ENCODE data around the gene ICAM5. TPM values are rescaled to one million over a fixed set of nuclear protein-coding genes. Genes with fewer than 3 reads are reported as not detected.
"Not testable (repeated sequence)": the region's sequence is repeated elsewhere in the genome, so short reads cannot be mapped to it uniquely, and the experiment has no call there.

Gene ICAM5
- total RNA-seq, 6 donors from 2014 or later, result 19.5 to 102 (median 27.2) TPM

- H3K9me3 ChIP-seq, result no peaks in the 10 kb centered on the region
- peaks cover 31 to 87% (median 53%) of the 10 kb centered on the region in 4 donors for H3K4me1 ChIP-seq
- H3K27ac ChIP-seq, result peak overlapping the region; percentile 32 to 74 (median 72)
- no peaks in the 10 kb centered on the region for H3K27me3 ChIP-seq
- no peak for ATAC-seq (ENCODE audit: low FRiP score in 2 of 2)
- H3K36me3 ChIP-seq, result peaks cover 20 to 94% (median 68%) of the 10 kb centered on the region in 4 donors
- TF ChIP-seq POLR2A (IDR thresholded peaks at IDR 0.05), result no peak
- TF ChIP-seq POLR2AphosphoS5 (IDR thresholded peaks at IDR 0.05), result peak in 1 of 2 donors; percentile 39
- peak in 1 of 2 donors; percentile 35 for DNase-seq
- WGBS, 2 donors, result 54 to 66% methylated on average over 5 of the region's 5 CpGs
- H3K4me3 ChIP-seq, result no peak overlapping the region
Observed at GRCh38 chr19:10279737-10280442, 9.9 kb upstream of the ICAM5 start.

DNA sequence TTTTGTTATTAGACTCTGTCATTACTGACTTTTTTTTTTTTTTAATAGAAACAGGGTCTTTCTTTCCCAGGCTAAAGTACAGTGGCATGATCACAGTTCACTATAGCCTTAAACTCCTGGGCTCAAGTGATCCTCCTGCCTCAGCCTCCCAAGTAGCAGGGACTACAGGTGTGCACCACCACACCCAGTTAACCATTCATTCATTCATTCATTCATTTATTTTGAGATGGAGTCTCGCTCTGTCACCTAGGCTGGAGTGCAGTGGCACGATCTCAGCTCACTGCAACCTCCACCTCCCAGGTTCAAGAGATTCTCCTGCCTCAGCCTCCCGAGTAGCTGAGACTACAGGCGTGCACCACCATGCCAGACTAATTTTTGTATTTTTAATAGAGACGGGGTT is 7.7 kb upstream of the ICAM5 start:
- WGBS, 2 donors, result 95% methylated on average over 5 of the region's 5 CpGs
- Histone ChIP-seq H3K36me3 (peaks cover 26 to 89% (median 71%) of the 10 kb centered on the region in 4 donors), H3K4me1 (peaks cover 47 to 91% (median 75%) of the 10 kb centered on the region in 4 donors), H3K27ac (peak overlapping the region in 3 of 4 donors; percentile 51 to 77 (median 74))
- H3K9me3 ChIP-seq; H3K4me3 ChIP-seq; H3K27me3 ChIP-seq; ATAC-seq (ENCODE audit: low FRiP score in 2 of 2); DNase-seq: not testable (repeated sequence)

DNA sequence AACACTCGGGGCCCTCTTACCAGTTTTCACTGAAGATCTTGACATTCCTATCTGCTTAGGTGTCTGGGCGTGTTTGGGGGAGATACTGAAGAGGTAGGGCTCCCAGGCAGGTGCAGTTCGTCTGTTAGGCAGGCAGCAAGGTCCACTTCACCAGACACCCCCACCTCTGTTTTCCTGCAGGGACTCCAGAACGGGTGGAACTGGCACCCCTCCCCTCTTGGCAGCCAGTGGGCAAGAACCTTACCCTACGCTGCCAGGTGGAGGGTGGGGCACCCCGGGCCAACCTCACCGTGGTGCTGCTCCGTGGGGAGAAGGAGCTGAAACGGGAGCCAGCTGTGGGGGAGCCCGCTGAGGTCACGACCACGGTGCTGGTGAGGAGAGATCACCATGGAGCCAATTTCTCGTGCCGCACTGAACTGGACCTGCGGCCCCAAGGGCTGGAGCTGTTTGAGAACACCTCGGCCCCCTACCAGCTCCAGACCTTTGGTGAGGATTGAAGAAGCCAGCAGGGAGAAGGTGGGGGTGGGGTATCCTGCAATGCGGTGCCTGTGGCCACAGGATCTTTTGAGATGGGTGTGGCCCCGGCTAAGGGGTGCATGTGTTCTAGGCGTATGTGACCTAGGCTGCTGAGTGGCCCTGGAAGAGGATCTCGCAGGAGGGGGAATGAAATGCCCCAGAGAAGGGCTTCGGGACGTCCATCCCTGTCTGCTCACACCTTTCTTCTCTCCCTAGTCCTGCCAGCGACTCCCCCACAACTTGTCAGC is 6.3 kb upstream of the ICAM5 start:
- peaks cover 21 to 76% (median 60%) of the 10 kb centered on the region in 4 donors for H3K36me3 ChIP-seq
- H3K27ac ChIP-seq, result peak overlapping the region; percentile 74 to 77 (median 75)
- H3K9me3 ChIP-seq, result no peaks in the 10 kb centered on the region
- DNase-seq (peak; percentile 60 to 81), ATAC-seq (ENCODE audit: low FRiP score in 2 of 2) (peak; percentile 3 to 60)
- peaks cover 59 to 92% (median 81%) of the 10 kb centered on the region in 4 donors for H3K4me1 ChIP-seq
- peak overlapping the region in 2 of 4 donors; percentile 16 to 34 for H3K4me3 ChIP-seq
- peak; percentile 6 to 9 for TF ChIP-seq POLR2AphosphoS5 (IDR thresholded peaks at IDR 0.05)
- TF ChIP-seq, protein P1, sequence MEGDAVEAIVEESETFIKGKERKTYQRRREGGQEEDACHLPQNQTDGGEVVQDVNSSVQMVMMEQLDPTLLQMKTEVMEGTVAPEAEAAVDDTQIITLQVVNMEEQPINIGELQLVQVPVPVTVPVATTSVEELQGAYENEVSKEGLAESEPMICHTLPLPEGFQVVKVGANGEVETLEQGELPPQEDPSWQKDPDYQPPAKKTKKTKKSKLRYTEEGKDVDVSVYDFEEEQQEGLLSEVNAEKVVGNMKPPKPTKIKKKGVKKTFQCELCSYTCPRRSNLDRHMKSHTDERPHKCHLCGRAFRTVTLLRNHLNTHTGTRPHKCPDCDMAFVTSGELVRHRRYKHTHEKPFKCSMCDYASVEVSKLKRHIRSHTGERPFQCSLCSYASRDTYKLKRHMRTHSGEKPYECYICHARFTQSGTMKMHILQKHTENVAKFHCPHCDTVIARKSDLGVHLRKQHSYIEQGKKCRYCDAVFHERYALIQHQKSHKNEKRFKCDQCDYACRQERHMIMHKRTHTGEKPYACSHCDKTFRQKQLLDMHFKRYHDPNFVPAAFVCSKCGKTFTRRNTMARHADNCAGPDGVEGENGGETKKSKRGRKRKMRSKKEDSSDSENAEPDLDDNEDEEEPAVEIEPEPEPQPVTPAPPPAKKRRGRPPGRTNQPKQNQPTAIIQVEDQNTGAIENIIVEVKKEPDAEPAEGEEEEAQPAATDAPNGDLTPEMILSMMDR (IDR thresholded peaks at IDR 0.05), result no peak
- peak in 1 of 4 donors; percentile 25 for TF ChIP-seq EP300 (IDR thresholded peaks at IDR 0.05)
- peak in 1 of 4 donors; percentile 46 for TF ChIP-seq POLR2A (IDR thresholded peaks at IDR 0.05)
- H3K27me3 ChIP-seq, result peaks cover 0 to under 1% (median 0%) of the 10 kb centered on the region in 4 donors
- 72 to 82% methylated on average over 18 to 22 of the region's 23 CpGs for WGBS, 2 donors

- peaks cover 61 to 93% (median 83%) of the 10 kb centered on the region in 4 donors for H3K4me1 ChIP-seq
- H3K4me3 ChIP-seq, result peak overlapping the region in 1 of 4 donors; percentile 34
Observed at GRCh38 chr19:10284065-10284959, 5.4 kb upstream of the ICAM5 start.

GRCh38 chr19:10284960-10285278 is 4.8 kb upstream of the ICAM5 start:
- H3K4me1 ChIP-seq, result peaks cover 62 to 93% (median 84%) of the 10 kb centered on the region in 4 donors
- peaks cover 0 to 7% (median 5%) of the 10 kb centered on the region in 4 donors for H3K27me3 ChIP-seq
- peak overlapping the region; percentile 74 to 77 (median 75) for H3K27ac ChIP-seq
- TF ChIP-seq POLR2AphosphoS5 (IDR thresholded peaks at IDR 0.05), result no peak
- no peak for TF ChIP-seq POLR2A (IDR thresholded peaks at IDR 0.05)
- TF ChIP-seq, protein P1 (IDR thresholded peaks at IDR 0.05), result no peak
- no peak for TF ChIP-seq EP300 (IDR thresholded peaks at IDR 0.05)
- ATAC-seq (ENCODE audit: low FRiP score in 2 of 2) (no peak), DNase-seq (peak in 1 of 2 donors; percentile 61)
- peak overlapping the region in 1 of 4 donors; percentile 34 for H3K4me3 ChIP-seq
- H3K36me3 ChIP-seq, result peaks cover 21 to 62% (median 47%) of the 10 kb centered on the region in 4 donors
- 90 to 92% methylated on average over 8 to 12 of the region's 13 CpGs for WGBS, 2 donors
- H3K9me3 ChIP-seq, result no peaks in the 10 kb centered on the region

More at GRCh38 chr19:10284065-10284959, 5.4 kb upstream of the ICAM5 start:
- 86 to 87% methylated on average over 22 to 34 of the region's 34 CpGs for WGBS, 2 donors
- Histone ChIP-seq H3K27me3 (peaks cover 0 to 7% (median 0%) of the 10 kb centered on the region in 4 donors), H3K36me3 (peaks cover 21 to 68% (median 52%) of the 10 kb centered on the region in 4 donors), H3K27ac (peak overlapping the region; percentile 74 to 77 (median 75)), H3K9me3 (no peaks in the 10 kb centered on the region)
- DNase-seq (peak in 1 of 2 donors; percentile 59), ATAC-seq (ENCODE audit: low FRiP score in 2 of 2) (no peak)
- TF ChIP-seq EP300 (IDR thresholded peaks at IDR 0.05) (no peak), POLR2A (IDR thresholded peaks at IDR 0.05) (no peak), POLR2AphosphoS5 (IDR thresholded peaks at IDR 0.05) (no peak)
- TF ChIP-seq, protein P1 (IDR thresholded peaks at IDR 0.05), result no peak

Measured in upper lobe of left lung (tissue), 6 donors.